Activated CD8-positive, alpha-beta memory T cell treated with anti-CD3 and anti-CD28 coated beads for 4 hours (primary cell): Measurements from ENCODE around the gene CLSTN1.
"Not testable (repeated sequence)": the region's sequence is repeated elsewhere in the genome, so short reads cannot be mapped to it uniquely, and the experiment has no call there.

Experiments used
- DNase-seq, 2 donors: peaks; one replicate each; pipeline ENCODE4 v3.0.0-alpha.2; 2020; ENCODE audit warnings: low read depth in 2 of 2

The CLSTN1 gene

GRCh38 chr1:9797049-9797448, 26.7 kb downstream of the CLSTN1 start:
- no peak for DNase-seq

- DNase-seq, result no peak
Observed at GRCh38 chr1:9794081-9794480, 29.7 kb downstream of the CLSTN1 start.

GRCh38 chr1:9793291-9793690, 30.5 kb downstream of the CLSTN1 start:
- no peak for DNase-seq

- DNase-seq, result no peak
Observed at GRCh38 chr1:9792156-9793042, 31.4 kb downstream of the CLSTN1 start.

DNA sequence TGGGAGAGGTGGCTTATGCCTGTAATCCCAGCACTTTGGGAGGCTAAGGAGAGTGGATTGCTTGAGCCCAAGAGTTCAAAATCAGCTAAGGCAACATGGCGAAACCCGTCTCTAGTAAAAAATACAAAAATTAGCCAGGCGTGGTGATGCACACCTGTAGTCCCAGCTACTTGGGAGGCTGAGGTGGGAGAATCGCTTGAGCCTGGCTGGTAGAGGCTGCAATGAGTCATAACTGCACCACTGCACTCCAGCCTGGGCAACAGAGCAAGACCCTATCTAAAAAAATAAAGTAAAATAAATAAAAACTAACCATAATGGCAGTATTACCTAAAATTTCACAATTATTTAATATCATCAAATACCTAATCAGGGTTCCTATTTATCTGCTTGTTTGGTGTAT, 34.1 kb downstream of the CLSTN1 start:
- DNase-seq, result not testable (repeated sequence)

GRCh38 chr1:9787702-9788101, 36.1 kb downstream of the CLSTN1 start:
- DNase-seq, result peak in 1 of 2 donors; percentile 14

DNA sequence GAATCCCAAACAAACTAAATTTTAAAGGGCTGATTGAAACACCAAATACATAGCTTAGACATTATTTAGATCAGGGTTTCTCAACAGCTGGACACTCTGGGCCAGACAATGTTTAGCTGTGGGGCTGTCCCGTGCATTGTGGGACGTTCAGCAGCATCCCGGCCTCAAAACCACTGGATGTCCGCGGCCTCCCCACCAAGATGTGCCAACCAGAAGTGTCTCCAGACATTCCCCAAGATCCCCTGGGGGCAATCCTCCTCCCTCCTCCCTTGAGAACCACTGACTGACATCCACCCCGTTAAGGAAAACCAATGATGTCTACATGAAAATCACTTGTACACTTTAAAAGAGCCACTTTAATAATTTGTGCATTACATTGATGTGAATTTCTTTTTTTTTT, 38.4 kb downstream of the CLSTN1 start:
- no peak for DNase-seq

GRCh38 chr1:9784508-9785133, 39.1 kb downstream of the CLSTN1 start:
- peak; percentile 25 to 38 for DNase-seq

GRCh38 chr1:9782897-9783296, 40.9 kb downstream of the CLSTN1 start:
- no peak for DNase-seq

DNA sequence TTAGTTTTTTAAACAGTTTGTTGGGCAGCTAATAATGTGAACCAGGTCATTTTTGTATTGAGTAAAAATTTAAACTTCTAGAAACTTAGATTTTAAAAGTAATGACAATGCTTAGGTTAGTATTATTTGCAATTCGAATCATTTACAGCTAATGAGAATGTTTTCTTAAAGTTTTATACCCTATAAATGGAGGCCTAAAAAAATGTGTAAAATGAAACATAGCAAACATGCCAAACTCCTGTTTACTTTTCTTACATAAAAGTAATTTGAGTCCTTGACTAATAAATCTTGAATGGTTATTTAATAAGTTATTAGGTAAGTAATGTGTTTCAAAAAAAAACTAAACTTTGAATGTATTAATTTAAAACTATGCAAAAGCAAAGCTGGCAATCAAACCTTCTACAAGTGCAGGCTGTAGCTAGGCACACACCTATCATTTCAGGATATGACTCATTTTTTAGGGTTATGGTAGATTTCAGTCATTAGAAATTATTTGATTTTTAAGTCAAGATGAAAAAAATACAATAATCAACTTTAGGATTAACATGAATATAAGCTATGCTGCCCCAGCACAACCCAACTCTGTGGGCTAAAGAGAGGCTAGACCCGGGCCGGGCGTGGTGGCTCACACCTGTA, 41.5 kb downstream of the CLSTN1 start:
- DNase-seq, result no peak

GRCh38 chr1:9780554-9781110, 43.1 kb downstream of the CLSTN1 start:
- DNase-seq, result no peak

DNA sequence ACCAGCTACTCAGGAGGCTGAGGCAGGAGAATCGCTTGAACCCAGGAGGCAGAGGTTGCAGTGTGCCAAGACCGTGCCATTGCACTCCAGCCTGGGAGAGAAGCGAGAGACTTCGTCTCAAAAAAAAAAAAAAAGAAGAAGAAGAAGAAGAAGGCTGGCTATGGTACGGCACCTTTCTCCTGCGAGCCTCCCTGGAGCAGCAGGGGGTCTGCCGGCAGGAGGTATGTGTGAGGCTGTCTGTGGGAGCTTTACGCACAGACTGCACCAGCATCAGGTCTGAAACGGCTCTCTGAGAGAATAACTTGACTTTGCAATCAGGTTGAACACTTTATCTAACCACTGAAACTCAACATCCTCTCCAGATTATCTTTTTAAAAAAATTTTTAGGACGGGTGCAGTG, 44.9 kb downstream of the CLSTN1 start:
- DNase-seq, result no peak

DNA sequence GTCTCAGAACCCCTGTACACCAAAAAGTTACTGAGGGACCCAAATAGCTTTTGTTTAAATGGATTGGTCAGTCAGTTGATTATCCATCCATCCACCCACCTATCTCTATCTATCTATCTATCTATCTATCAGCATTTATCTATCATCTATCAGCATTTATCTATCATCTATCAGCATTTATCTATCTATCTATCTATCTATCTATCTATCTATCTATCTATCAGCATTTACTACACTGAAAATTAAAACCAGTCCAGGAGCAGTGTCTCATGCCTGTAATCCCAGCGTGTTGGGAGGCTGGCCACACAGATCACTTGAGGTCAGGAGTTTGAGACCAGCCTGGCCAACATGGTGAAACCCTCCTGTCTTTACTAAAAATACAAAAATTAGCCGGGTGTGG, 47.1 kb downstream of the CLSTN1 start:
- DNase-seq, result no peak

- no peak for DNase-seq
Observed at GRCh38 chr1:9774712-9775679, 48.8 kb downstream of the CLSTN1 start.

- no peak for DNase-seq
Observed at GRCh38 chr1:9770298-9770697, 53.5 kb downstream of the CLSTN1 start.

DNA sequence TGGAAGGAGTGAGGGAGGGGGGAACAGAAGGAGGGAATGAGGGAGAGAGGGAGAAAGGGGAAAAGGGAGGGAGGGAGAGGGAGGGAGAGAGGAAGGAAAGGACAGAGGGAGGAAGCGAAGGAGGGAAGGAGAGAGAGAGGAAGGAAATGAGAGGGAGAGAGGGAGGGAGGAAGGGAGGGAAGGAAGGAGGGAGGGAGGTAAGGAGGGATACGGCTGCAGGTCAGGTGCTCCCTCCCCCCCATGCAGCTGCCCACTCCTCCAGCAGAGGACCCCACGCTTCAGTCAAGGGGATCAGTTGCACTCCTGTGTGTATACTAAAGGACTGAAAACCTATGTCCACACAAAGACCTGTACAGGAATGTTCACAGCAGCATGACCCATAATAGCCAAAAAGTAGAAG, 54.8 kb downstream of the CLSTN1 start:
- DNase-seq, result no peak

DNA sequence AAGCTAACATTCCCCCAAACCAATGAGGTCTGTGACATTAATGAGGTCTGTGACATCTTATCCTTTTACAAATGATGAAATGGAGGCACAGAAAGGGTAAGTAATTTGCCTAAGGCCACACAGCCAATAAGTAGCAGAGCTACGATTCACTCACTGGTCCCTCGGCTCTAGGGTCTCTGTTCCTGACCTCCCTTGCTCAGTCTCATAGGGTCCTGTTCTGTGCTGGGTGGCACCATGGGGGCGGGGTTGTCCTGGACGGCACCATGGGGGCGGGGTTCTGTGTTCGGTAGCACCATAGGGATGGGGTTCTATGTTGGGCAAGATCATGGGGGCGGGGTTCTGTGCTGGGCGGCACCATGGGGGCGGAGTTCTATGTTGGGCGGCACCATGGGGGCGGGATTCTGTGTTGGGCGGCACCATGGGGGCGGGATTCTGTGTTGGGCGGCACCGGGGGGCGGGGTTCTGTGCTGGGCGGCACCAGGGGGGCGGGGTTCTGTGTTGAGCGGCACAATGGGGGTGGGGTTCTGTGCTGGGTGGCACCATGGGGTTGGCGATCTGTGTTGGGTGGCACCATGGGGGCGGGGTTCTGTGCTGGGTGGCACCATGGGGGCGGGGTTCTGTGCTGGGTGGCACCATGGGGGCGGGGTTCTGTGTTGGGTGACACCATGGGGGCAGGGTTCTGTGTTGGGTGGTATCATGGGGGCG, 55.6 kb downstream of the CLSTN1 start:
- no peak for DNase-seq

- no peak for DNase-seq
Observed at GRCh38 chr1:9766759-9767442, 56.9 kb downstream of the CLSTN1 start.

DNA sequence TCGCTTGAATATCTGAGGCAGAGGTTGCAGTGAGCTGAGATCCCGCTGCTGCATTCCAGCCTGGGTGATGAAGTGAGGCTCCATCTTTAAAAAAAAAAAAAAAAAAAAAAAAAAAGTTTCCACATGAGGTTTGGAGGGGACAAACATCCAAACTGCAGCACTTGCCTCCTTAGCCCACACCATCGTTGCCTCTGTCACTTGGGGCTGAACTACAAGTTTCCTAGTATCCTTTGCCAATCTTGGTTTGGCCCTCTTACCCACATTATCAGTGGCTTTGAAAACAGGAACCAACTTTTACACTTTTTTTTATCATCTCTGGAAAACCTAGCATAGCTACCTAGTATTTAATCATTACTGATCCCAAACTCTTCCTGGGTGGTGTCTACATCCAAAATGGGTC, 59.2 kb downstream of the CLSTN1 start:
- no peak for DNase-seq

- no peak for DNase-seq
Observed at GRCh38 chr1:9763914-9764313, 59.9 kb downstream of the CLSTN1 start.
